GM20000 (cell line): ENCODE results near the gene FAM120A.

Experiments
- DNase-seq: peaks from one replicate; pipeline ENCODE4 v3.0.0; 2012; ENCODE audit warnings: low spot score
- CTCF ChIP-seq: IDR thresholded peaks from 2 replicates; pipeline ENCODE4 v1.5.1; 2012; ENCODE audit warnings: mild to moderate bottlenecking, control low read depth; ENCODE audit errors: extremely low read depth, missing control alignments

FAM120A gene

DNA sequence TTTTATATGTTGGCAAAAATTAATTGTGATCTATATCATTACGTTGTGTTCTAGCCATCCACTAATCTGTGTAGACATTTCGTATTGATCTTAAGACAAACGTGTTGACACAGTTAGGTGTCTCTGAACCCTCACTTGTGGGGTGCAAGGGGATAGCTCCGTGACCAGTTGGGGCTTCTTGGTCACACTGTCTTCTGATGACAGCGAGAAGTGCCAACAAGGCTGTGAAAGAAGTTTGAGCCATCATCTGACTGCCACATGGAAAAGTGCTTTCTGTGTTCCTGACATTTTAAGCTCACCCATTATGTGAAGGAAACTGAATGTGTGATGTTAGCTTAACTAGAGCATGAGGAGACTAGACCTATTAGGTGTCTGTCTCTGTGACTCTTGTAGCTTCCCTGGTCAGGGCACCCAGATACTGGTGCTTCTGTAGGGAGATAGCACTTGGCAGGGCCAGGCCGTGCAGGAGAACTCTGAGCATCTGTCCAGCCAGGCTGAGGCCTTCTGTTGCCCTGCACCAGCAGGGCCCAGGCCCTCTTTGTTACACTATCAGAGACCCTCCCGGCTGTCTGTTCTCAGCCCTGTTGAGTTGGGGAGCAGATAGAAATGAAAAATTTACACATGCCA is 72.1 kb downstream of the FAM120A start:
- no peak for DNase-seq
- no peak for TF ChIP-seq CTCF

DNA sequence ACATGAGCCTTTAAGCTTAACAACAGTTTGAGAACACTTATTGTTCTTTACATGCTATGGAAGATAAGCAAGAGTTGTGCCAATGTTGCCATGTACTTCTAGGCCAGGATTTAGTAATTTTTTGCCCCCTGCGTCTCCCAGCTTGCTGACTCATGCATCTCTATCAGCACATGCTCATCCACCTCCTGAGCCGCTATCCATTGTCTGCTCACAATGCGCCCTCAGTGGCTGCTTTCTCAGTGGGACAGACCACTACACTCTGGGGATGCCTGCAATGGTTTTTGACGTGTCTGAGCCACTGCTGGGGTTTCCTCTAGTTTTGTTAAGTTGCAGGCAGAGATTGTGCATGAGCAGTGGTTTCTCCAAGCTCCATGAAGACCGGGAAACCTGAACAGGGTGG is 74.0 kb downstream of the FAM120A start:
- DNase-seq, result no peak
- no peak for TF ChIP-seq CTCF

DNA sequence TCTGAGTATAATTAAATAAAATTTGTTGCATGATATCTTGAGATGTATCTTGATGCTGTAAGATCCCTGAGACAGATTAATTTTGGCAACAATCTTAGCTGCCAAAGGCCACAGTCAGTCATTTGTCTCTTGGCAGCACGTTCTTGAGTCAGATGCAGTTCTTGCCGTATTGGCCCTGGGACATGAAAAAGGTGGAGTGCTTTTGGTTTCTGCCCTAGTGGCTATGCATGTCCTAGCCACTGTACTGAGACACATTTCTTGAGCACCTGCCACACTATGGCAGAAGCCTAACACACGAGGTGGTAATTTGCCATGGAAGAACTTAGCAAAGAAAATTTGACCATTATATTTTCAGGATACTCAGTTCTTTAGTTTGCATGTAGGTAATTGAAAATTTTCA is 79.9 kb downstream of the FAM120A start:
- no peak for DNase-seq

GRCh38 chr9:93532141-93532540 is 80.7 kb downstream of the FAM120A start:
- DNase-seq, result no peak
- no peak for TF ChIP-seq CTCF

More for the DNA sequence above, 79.9 kb downstream of the FAM120A start:
- TF ChIP-seq CTCF, result no peak

DNA sequence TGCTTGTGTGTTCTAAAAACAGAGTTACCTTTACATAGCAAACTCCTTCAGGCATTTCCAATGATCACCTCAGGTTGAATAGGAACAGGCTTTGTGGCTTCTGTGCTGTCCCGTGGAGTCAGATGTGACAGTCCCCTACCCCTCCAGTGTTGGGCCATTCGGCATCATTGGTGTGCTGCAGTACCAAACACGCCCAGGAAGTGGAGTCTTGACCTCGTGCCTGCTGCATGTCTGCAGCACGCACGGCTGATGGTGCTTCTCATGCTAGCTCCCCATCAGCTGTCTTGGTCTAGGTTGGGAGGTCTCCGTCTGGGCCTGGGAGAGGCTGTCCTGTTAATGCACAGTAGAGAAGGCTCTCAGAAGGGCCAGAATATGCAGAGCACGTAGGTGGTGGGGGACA is 82.4 kb downstream of the FAM120A start:
- no peak for DNase-seq
- no peak for TF ChIP-seq CTCF

DNA sequence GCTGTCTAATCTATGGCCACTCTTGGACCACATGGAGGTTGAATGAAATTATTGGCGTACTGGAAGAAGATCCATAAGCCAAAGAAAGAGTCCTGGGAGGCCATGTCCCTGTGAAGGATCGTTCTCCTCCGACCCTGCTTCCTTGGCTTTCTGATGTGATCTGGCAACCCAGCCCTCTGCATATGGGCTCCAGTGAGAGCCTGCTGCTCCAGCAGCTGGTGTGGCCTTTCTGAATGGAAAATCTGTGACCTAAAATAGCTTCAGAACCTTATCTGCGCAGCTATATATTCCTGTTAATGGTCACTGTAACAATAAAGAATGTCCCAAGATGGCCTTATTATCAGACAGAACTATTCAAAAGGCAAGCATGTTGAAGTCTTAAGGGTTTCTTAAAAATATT is 84.7 kb downstream of the FAM120A start:
- TF ChIP-seq CTCF, result no peak
- DNase-seq, result no peak

GRCh38 chr9:93536874-93537273 is 85.4 kb downstream of the FAM120A start:
- DNase-seq, result no peak
- no peak for TF ChIP-seq CTCF
